HepG2 (cell line): ENCODE data around the gene C11orf65. TPM values are rescaled to one million over a fixed set of nuclear protein-coding genes. Genes with fewer than 3 reads are reported as not detected.

Experiments
- ARID2 ChIP-seq: sonication (generic); formaldehyde crosslinking; IDR thresholded peaks from 2 replicates; pipeline ENCODE4 v1.8.1; 2022; ENCODE audit warnings: mild to moderate bottlenecking, missing genetic modification reagents, borderline replicate concordance
- CEBPB ChIP-seq: IDR thresholded peaks from 2 replicates; pipeline ENCODE4 v1.6.1; 2011; ENCODE audit warnings: low read depth, low read length, improper control_type of control experiment, borderline replicate concordance
- FOSL1 ChIP-seq: sonication (generic); formaldehyde crosslinking; IDR thresholded peaks from 2 replicates; pipeline ENCODE4 v1.9.0; 2021; ENCODE audit warnings: missing genetic modification reagents, borderline replicate concordance
- FOXP4 ChIP-seq: sonication (generic); formaldehyde crosslinking; IDR thresholded peaks from 2 replicates; pipeline ENCODE4 v1.4.0; 2020; ENCODE audit warnings: missing genetic modification reagents
- HOXA3 ChIP-seq: sonication (generic); formaldehyde crosslinking; IDR thresholded peaks from 2 replicates; pipeline ENCODE4 v1.5.0; 2020; ENCODE audit warnings: missing genetic modification reagents
- KDM2A ChIP-seq: sonication (generic); formaldehyde crosslinking; IDR thresholded peaks from 2 replicates; pipeline ENCODE4 v1.4.0; 2020; ENCODE audit warnings: low read depth, missing genetic modification reagents, borderline replicate concordance
- LCORL ChIP-seq, 2 experiments: fragments of 450-650 bp in 1 of 2; sonication (generic) in 1 of 2; formaldehyde crosslinking in 1 of 2; IDR thresholded peaks; 2 replicates each; pipeline versions ENCODE4 v1.5.0 to v1.6.1; 2017 to 2020; ENCODE audit warnings: antibody characterized with exemption in 1 of 2, missing genetic modification reagents in 1 of 2
- NBN ChIP-seq: fragments of 450-650 bp; conservative IDR thresholded peaks from 2 replicates; pipeline ENCODE4 v1.6.1; 2017
- POLR2A ChIP-seq, 2 experiments: IDR thresholded peaks; 2 replicates each; pipeline ENCODE4 v1.6.1; 2011; ENCODE audit warnings: low read depth in 2 of 2, low read length in 2 of 2, mild to moderate bottlenecking in 1 of 2, moderate library complexity in 1 of 2; ENCODE audit not compliant: insufficient read depth in 1 of 2
- REL ChIP-seq: sonication (generic); formaldehyde crosslinking; conservative IDR thresholded peaks from 2 replicates; pipeline ENCODE4 v1.8.0; 2022; ENCODE audit warnings: mild to moderate bottlenecking, missing genetic modification reagents, moderate library complexity
- SMAD3 ChIP-seq: sonication (generic); formaldehyde crosslinking; IDR thresholded peaks from 2 replicates; pipeline ENCODE4 v1.4.0; 2020; ENCODE audit warnings: missing genetic modification reagents
- SP140L ChIP-seq: sonication (generic); formaldehyde crosslinking; IDR thresholded peaks from 2 replicates; pipeline ENCODE4 v1.4.0; 2020; ENCODE audit warnings: missing genetic modification reagents, borderline replicate concordance
- THAP8 ChIP-seq: sonication (generic); formaldehyde crosslinking; IDR thresholded peaks from 2 replicates; pipeline ENCODE4 v1.5.1; 2020; ENCODE audit warnings: missing genetic modification reagents, mild to moderate bottlenecking, borderline replicate concordance
- THAP9 ChIP-seq: sonication (generic); formaldehyde crosslinking; IDR thresholded peaks from 2 replicates; pipeline ENCODE4; 2020; ENCODE audit warnings: missing genetic modification reagents, mild to moderate bottlenecking, borderline replicate concordance
- ZFP37 ChIP-seq: sonication (generic); formaldehyde crosslinking; IDR thresholded peaks from 2 replicates; pipeline ENCODE4 v1.4.0; 2020; ENCODE audit warnings: missing genetic modification reagents, borderline replicate concordance
- ZMYM2 ChIP-seq: sonication (generic); formaldehyde crosslinking; IDR thresholded peaks from 2 replicates; pipeline ENCODE4 v1.8.0; 2022; ENCODE audit warnings: mild to moderate bottlenecking, missing genetic modification reagents
- ZNF24 ChIP-seq: fragments of 450-650 bp; IDR thresholded peaks from 2 replicates; pipeline ENCODE4 v1.6.1; 2017; ENCODE audit warnings: antibody characterized with exemption, mild to moderate bottlenecking
- ZNF687 ChIP-seq: sonication (generic); formaldehyde crosslinking; IDR thresholded peaks from 2 replicates; pipeline ENCODE4 v1.5.1; 2020; ENCODE audit warnings: mild to moderate bottlenecking, missing genetic modification reagents, moderate library complexity
- polyA plus RNA-seq, 8 experiments: library from polyadenylated mRNA; depleted of rRNA in 3 of 8; stranded (reverse) in 7 of 8; unstranded in 1 of 8; fragments of >200 nt; fragmentation: Illumina TruSeq in 4 of 8; extraction: Trizol in 4 of 8; gene quantifications; 2 replicates each; pipeline versions ENCODE4 v1.2.1 to v1.2.3, GENCODE V29; 2011 to 2016; ENCODE audit warnings: low read depth in 4 of 8, missing spikeins in 1 of 8, mixed read lengths in 1 of 8; ENCODE audit not compliant: insufficient read depth in 1 of 8
- total RNA-seq, 5 experiments: library from RNA; depleted of rRNA; stranded (reverse); fragments of >200 nt; fragmentation: Illumina TruSeq; extraction: Trizol; gene quantifications; 2 replicates each; pipeline ENCODE4 v1.2.3, GENCODE V29; 2016; ENCODE audit warnings: low read depth in 1 of 5

C11orf65 gene
- total and polyA plus RNA-seq, 2 of the 13 experiments (the other 11 are each of a cell fraction or from before 2014, with no cell fraction given), result 0.38 to 0.42 TPM

GRCh38 chr11:108497317-108498045 is 30.2 kb upstream of the C11orf65 start (continued):
- TF ChIP-seq REL (0 out of 2 replicates have a peak, but pooled peaks have one; percentile 23), ZNF687 (CRISPR knock-in tag) (no peak), THAP9 (no peak), ARID2 (peak; percentile 63; the same call in 1 of the 2 replicates), SMAD3 (CRISPR knock-in tag) (0 out of 2 replicates have a peak, but pooled peaks have one; percentile 21), POLR2A (IDR thresholded peaks at IDR 0.05; ENCODE audit: insufficient read depth in 1 of 2, low read depth in 2 of 2, low read length in 2 of 2) (peak; percentile 76 to 83), HOXA3 (CRISPR knock-in tag) (peak; percentile 80), NBN (no peak), CEBPB (peak; percentile 2; the same call in 1 of the 2 replicates), ZMYM2 (peak; percentile 75; the same call in 1 of the 2 replicates), KDM2A (CRISPR knock-in tag) (peak; percentile 69; the same call in 1 of the 2 replicates), LCORL (IDR thresholded peaks at IDR 0.05) (no peak), LCORL (CRISPR knock-in tag; IDR thresholded peaks at IDR 0.05) (peak; percentile 63; the same call in 1 of the 2 replicates), ZNF24 (peak; percentile 84), FOXP4 (CRISPR knock-in tag) (no peak; the same call in 1 of the 2 replicates), THAP8 (CRISPR knock-in tag) (no peak), SP140L (CRISPR knock-in tag) (peak; percentile 79; the same call in 1 of the 2 replicates), ZFP37 (CRISPR knock-in tag) (0 out of 2 replicates have a peak, but pooled peaks have one; percentile 18), FOSL1 (peak; percentile 89)
